HG03060 (cell line): ENCODE results near the gene LARGE2.
"Not testable (repeated sequence)": the region's sequence is repeated elsewhere in the genome, so short reads cannot be mapped to it uniquely, and the experiment has no call there.

ENCODE experiments used
- ATAC-seq: cut with Tn5 transposase; IDR thresholded peaks from one replicate; pipeline ENCODE4 v1.9.1; 2021; ENCODE audit warnings: low read depth, moderate number of reproducible peaks; ENCODE audit not compliant: unreplicated experiment

The LARGE2 gene

GRCh38 chr11:45895553-45896259 is 26.8 kb upstream of the LARGE2 start:
- no peak for ATAC-seq

GRCh38 chr11:45896422-45896984 is 26.0 kb upstream of the LARGE2 start:
- ATAC-seq, result no peak

- no peak for ATAC-seq
Measured at GRCh38 chr11:45897556-45897955, 24.9 kb upstream of the LARGE2 start.

- no peak for ATAC-seq
Measured at GRCh38 chr11:45899086-45899447, 23.4 kb upstream of the LARGE2 start.

DNA sequence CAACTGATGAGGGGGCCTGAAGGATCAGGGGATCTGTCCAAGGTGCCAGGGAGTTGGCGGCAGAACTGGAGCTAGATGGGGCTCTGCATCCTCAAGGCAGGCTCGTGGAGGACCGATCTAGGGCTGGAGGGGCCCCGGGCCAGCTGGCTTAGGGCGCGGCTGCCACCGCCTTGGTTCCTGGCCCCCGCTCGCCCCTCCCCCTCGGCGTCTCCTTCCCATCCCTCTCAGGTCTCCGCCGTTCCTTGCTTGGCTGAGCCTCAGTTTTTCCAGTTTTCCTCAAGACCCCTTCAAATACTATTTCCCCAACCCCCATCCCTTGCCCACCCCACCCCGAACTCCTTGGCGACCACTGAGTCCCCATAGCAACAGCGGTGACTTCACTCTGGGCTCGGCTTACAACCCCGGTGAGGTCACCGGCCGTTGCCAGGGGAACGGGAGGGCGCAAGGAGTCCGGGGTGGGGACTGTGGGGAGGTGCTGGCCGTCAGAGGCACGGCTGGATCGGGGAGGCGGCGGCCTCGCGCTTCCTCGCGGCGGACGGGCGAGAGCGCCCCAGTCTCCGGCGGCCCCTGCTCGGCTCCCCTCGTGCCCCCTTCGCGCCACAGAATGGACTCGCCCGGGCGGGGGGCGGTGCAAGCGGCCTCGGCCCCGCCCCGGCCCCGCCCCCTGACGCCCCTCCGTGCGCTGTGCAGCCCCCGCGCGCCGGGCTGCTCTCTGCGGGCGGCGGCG is 22.8 kb upstream of the LARGE2 start:
- ATAC-seq, result no peak

DNA sequence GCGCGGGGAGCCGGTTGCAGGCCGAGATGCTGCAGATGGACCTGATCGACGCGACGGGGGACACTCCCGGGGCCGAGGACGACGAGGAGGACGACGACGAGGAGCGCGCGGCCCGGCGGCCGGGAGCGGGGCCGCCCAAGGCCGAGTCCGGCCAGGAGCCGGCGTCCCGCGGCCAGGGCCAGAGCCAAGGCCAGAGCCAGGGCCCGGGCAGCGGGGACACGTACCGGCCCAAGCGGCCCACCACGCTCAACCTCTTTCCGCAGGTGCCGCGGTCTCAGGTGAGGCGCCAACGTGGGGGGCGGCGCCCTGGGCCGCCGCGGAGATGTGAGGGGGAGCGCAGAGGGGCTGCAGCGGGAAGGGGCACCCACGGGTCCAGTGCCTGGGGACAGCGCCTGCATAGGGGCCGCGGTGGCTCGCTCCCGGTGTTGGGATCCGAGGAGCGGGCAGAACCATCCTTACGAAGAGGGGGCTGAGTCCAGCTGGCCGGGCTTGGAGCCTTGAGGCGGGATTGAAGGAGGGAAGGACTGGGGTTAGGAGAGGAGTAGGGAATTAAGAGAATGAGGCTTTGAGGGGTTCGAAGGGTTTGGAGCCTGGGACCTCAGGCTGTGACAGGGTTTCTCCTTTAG is 22.2 kb upstream of the LARGE2 start:
- ATAC-seq, result not testable (repeated sequence)

- no peak for ATAC-seq
Measured at GRCh38 chr11:45900916-45901617, 21.4 kb upstream of the LARGE2 start.

- ATAC-seq, result no peak
Measured at GRCh38 chr11:45901626-45902025, 20.8 kb upstream of the LARGE2 start.

DNA sequence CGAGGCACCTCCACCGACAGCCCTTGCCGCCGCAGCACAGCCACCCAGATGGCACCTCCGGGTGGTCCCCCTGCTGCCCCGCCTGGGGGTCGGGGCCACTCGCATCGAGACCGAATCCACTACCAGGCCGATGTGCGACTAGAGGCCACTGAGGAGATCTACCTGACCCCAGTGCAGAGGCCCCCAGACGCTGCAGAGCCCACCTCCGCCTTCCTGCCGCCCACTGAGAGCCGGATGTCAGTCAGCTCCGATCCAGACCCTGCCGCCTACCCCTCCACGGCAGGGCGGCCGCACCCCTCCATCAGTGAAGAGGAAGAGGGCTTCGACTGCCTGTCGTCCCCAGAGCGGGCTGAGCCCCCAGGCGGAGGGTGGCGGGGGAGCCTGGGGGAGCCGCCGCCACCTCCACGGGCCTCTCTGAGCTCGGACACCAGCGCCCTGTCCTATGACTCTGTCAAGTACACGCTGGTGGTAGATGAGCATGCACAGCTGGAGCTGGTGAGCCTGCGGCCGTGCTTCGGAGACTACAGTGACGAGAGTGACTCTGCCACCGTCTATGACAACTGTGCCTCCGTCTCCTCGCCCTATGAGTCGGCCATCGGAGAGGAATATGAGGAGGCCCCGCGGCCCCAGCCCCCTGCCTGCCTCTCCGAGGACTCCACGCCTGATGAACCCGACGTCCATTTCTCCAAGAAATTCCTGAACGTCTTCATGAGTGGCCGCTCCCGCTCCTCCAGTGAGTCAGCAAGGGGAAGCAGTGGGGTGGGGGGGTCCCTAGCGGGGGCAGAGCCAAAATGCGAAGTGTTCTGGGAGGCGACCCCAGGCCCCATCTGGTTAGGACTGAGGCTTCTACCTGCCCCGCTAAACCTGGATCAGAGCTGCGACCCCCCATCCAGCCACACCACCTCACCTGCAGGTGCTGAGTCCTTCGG is 19.7 kb upstream of the LARGE2 start:
- no peak for ATAC-seq

GRCh38 chr11:45904309-45904915 is 18.0 kb upstream of the LARGE2 start:
- ATAC-seq, result no peak

- ATAC-seq, result no peak
Measured at GRCh38 chr11:45905095-45905494, 17.4 kb upstream of the LARGE2 start.

DNA sequence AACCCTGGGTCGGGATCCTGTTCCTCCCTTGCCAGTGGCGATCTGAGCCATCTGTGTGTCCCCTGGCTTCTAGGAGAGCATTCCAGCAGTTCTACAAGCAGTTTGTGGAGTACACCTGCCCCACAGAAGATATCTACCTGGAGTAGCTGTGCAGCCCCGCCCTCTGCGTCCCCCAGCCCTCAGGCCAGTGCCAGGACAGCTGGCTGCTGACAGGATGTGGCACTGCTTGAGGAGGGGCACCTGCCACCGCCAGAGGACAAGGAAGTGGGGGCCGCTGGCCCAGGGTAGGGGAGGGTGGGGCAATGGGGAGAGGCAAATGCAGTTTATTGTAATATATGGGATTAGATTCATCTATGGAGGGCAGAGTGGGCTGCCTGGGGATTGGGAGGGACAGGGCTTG is 16.9 kb upstream of the LARGE2 start:
- ATAC-seq, result not testable (repeated sequence)

GRCh38 chr11:45906096-45906682 is 16.3 kb upstream of the LARGE2 start:
- ATAC-seq, result no peak

DNA sequence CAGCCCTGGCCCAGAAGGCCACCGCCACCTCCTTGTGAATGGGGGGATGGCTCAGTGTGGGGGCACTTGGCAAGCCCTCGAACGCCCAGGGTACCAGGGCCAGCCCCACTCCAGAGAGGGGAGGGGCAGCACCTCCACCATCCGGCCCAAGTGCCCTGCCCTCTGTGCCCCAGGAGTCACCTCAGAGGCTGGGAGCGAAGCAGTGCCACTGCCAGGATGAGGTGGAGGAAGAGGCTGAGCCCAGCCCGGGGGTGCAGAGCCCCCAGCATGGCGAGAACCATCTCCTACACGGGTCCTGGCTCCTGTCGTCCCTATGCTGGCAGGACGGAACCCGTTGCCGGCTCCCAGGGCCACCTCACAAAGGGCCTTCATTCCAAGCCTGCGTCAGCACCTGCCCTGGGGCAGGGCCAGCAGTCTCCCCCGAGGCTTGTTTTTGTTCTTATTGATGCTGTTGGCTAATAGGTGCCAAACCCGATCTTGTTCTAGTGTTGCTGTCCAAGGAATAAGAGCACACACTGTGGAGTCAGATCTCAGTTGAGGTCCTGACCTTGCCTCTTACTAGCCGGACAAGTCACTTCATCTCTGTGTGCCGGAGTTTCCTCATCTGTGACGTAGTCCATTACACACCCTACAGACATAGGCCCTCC is 15.4 kb upstream of the LARGE2 start, which contains the start of gene FREY1:
FREY1 (minus strand) TSS at position 307 of the 647 bp plus-strand sequence; CDS start at position 281, 26 bp downstream.
- ATAC-seq, result no peak

DNA sequence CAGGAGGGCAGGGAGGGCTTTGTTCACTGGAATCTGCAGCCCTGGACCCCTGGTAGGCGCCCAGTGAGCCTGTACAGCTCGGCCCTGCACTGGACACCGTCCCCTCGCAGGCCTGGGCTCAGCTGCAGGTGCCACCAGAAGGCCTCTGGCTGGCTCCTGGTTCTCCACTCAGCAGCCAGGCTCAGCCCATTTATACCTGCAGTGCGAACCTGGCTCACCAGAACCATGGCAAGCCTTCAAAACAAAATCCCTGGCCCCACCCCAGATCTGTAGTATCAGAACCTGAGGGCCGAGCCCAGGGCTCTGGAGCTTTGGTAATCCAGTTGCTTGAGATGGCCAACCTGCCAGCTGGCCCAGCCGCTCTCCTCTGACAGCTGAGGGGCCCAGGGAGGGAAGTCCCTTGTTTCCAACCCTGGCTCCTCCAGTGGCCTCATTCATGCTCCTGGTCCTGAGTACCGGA is 14.5 kb upstream of the LARGE2 start:
- no peak for ATAC-seq

- no peak for ATAC-seq
Measured at GRCh38 chr11:45909594-45910475, 12.6 kb upstream of the LARGE2 start.

DNA sequence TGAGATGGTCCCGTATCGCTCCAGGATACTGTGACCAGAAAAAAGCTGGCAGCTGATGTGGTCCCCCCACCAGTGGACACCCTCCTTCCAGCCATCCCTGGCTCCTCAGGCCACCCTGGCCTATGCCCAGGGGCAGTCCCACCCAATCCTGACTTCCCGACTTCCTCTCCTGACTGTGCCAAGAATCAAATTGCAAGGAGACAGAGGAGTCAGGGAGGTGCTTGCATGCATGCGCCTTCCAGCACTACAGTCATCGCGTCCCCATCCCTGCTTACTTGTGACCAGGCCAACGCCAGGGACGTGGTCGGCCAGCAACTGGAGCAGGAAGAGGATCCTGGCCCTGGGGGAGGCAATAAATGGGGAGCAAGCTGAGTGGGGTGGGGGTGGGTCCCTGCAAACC is 11.8 kb upstream of the LARGE2 start:
- no peak for ATAC-seq
